GM10847 (cell line): ENCODE results near the gene FAM90A26.
"Not testable (repeated sequence)": the region's sequence is repeated elsewhere in the genome, so short reads cannot be mapped to it uniquely, and the experiment has no call there.

Source experiments
- POLR2A ChIP-seq: IDR thresholded peaks from 2 replicates; pipeline ENCODE4 v1.6.1; 2011; ENCODE audit not compliant: insufficient read length; ENCODE audit errors: extremely low read depth

FAM90A26 gene

GRCh38 chr4:9169791-9170459 is at the start of gene FAM90A26:
Gene FAM90A26, plus strand, starts transcription at chr4:9170409. Its CDS starts 2,764 bp downstream, at chr4:9173173.
- TF ChIP-seq POLR2A, result not testable (repeated sequence)

GRCh38 chr4:9143421-9144080 is 26.7 kb upstream of the FAM90A26 start:
- TF ChIP-seq POLR2A, result no peak

GRCh38 chr4:9146967-9147366 is 23.2 kb upstream of the FAM90A26 start:
- no peak for TF ChIP-seq POLR2A

- TF ChIP-seq POLR2A, result not testable (repeated sequence)
Observed at GRCh38 chr4:9210357-9210756, 40.1 kb downstream of the FAM90A26 start, which contains the start of gene USP17L10. Gene USP17L10, plus strand, starts transcription at chr4:9210657. Its CDS starts 0 bp downstream, at chr4:9210657.

GRCh38 chr4:9215105-9215504 is 44.9 kb downstream of the FAM90A26 start, which contains the start of gene USP17L11:
Gene USP17L11, plus strand, starts transcription at chr4:9215405. Its CDS starts 0 bp downstream, at chr4:9215405.
- TF ChIP-seq POLR2A, result not testable (repeated sequence)

GRCh38 chr4:9219852-9220251 is 49.6 kb downstream of the FAM90A26 start, which contains the start of gene USP17L12:
Gene USP17L12, plus strand, starts transcription at chr4:9220152. Its CDS starts 0 bp downstream, at chr4:9220152.
- TF ChIP-seq POLR2A, result not testable (repeated sequence)

GRCh38 chr4:9224596-9224995 is 54.4 kb downstream of the FAM90A26 start, which contains the start of gene USP17L13:
Gene USP17L13, plus strand, starts transcription at chr4:9224896. Its CDS starts 0 bp downstream, at chr4:9224896.
- TF ChIP-seq POLR2A, result not testable (repeated sequence)
